GM18498 (cell line): ENCODE measurements around the gene SLC66A2.

Experiments
- ATAC-seq: cut with Tn5 transposase; IDR thresholded peaks from one replicate; pipeline ENCODE4 v1.9.1; 2021; ENCODE audit warnings: mild to moderate bottlenecking, moderate library complexity; ENCODE audit not compliant: unreplicated experiment

Gene SLC66A2

GRCh38 chr18:79852561-79853302 is 98.7 kb downstream of the SLC66A2 start:
- no peak for ATAC-seq
